ENCODE measurements around the gene SPATA31C1. TPM values are rescaled to one million over a fixed set of nuclear protein-coding genes. Genes with fewer than 3 reads are reported as not detected.
A peak's percentile ranks its signal among the peaks of the same experiment; 100 is the strongest.
"Not testable (repeated sequence)": the region's sequence is repeated elsewhere in the genome, so short reads cannot be mapped to it uniquely, and the experiment has no call there.

Gene SPATA31C1
- total RNA-seq, 1 donor: not detected

DNA sequence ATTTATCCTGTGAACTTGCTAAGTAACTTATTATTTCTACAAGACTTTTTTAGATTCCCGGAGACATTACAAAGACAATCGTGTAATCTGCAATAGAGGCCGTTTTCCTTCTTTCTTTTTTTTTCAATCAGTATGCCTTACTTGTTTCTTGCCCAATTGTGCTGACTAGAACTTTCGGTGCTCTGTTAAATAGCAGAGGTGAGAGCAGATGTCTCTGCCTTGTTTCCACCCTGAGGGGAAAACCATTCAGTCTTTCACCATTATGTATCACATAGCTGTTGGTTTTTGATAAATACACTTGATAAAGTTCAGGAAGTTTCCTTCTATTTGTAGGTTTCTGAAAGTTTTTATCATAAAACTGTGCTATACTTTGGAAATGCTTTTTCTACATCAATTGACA is 24.8 kb upstream of the SPATA31C1 start:
- no peak overlapping the region for H3K27ac ChIP-seq (ENCODE audit: low read depth, low read length)
- no peak for DNase-seq (ENCODE audit: insufficient read length, low spot score, missing footprints)
- no peaks in the 10 kb centered on the region for H3K79me2 ChIP-seq (ENCODE audit: insufficient read depth, low read length)
- no peaks in the 10 kb centered on the region for H3K9me3 ChIP-seq (ENCODE audit: low read depth, low read length)
- no peak overlapping the region for H2AFZ ChIP-seq (ENCODE audit: low read length)
- no peaks in the 10 kb centered on the region for H3K4me1 ChIP-seq (ENCODE audit: insufficient read depth, low read length)
- H4K20me1 ChIP-seq (ENCODE audit: insufficient read depth, low read length): no peaks in the 10 kb centered on the region
- H3K4me2 ChIP-seq (ENCODE audit: insufficient read depth, low read length): no peak overlapping the region
- H3K36me3 ChIP-seq (ENCODE audit: insufficient read depth, low read length): no peaks in the 10 kb centered on the region
- TF ChIP-seq, protein P1, sequence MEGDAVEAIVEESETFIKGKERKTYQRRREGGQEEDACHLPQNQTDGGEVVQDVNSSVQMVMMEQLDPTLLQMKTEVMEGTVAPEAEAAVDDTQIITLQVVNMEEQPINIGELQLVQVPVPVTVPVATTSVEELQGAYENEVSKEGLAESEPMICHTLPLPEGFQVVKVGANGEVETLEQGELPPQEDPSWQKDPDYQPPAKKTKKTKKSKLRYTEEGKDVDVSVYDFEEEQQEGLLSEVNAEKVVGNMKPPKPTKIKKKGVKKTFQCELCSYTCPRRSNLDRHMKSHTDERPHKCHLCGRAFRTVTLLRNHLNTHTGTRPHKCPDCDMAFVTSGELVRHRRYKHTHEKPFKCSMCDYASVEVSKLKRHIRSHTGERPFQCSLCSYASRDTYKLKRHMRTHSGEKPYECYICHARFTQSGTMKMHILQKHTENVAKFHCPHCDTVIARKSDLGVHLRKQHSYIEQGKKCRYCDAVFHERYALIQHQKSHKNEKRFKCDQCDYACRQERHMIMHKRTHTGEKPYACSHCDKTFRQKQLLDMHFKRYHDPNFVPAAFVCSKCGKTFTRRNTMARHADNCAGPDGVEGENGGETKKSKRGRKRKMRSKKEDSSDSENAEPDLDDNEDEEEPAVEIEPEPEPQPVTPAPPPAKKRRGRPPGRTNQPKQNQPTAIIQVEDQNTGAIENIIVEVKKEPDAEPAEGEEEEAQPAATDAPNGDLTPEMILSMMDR (IDR thresholded peaks at IDR 0.05; ENCODE audit: extremely low read depth, low read depth, low read length): no peak
- H3K4me3 ChIP-seq (ENCODE audit: insufficient read depth, low read length): no peak overlapping the region
- no peaks in the 10 kb centered on the region for H3K27me3 ChIP-seq (ENCODE audit: insufficient read depth, low read length)

DNA sequence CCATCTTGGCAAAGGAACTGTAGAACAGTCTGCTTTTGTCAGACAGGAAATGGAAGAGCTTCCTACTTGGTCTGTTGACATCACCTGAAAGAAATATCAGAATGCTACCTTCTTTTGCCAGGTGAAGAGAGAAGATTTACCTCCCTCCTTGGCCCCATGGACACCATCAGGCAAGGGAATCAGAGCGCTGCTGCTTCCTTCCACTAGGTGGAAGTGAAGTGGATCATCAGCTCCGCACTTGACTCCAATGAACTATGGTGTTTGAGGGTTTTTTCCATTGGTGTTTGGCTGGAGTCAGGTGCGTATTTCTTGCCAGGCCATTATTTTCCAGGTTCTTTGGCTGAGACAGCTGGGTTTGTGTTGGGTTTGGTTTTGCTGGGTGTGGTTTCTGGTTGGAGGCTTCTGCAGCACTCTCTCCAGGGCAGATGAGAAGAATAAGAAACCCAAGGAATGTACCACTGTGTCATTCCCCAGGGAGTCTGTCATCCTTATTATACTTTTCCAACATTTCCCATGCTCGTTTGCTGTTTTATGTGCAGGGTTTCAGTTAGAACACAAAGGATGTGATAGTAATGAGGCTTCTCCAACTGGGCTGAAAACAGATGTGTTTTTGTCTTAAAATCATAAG is 22.6 kb upstream of the SPATA31C1 start:
- no peak for DNase-seq (ENCODE audit: insufficient read length, low spot score, missing footprints)
- Histone ChIP-seq H4K20me1 (ENCODE audit: insufficient read depth, low read length) (no peaks in the 10 kb centered on the region), H3K27ac (ENCODE audit: low read depth, low read length) (no peak overlapping the region), H3K4me3 (ENCODE audit: insufficient read depth, low read length) (no peak overlapping the region), H3K9me3 (ENCODE audit: low read depth, low read length) (no peaks in the 10 kb centered on the region), H2AFZ (ENCODE audit: low read length) (no peak overlapping the region), H3K4me2 (ENCODE audit: insufficient read depth, low read length) (no peak overlapping the region), H3K79me2 (ENCODE audit: insufficient read depth, low read length) (no peaks in the 10 kb centered on the region), H3K27me3 (ENCODE audit: insufficient read depth, low read length) (no peaks in the 10 kb centered on the region), H3K4me1 (ENCODE audit: insufficient read depth, low read length) (no peaks in the 10 kb centered on the region), H3K36me3 (ENCODE audit: insufficient read depth, low read length) (no peaks in the 10 kb centered on the region)
- TF ChIP-seq, protein P1 (IDR thresholded peaks at IDR 0.05; ENCODE audit: extremely low read depth, low read depth, low read length): no peak

DNA sequence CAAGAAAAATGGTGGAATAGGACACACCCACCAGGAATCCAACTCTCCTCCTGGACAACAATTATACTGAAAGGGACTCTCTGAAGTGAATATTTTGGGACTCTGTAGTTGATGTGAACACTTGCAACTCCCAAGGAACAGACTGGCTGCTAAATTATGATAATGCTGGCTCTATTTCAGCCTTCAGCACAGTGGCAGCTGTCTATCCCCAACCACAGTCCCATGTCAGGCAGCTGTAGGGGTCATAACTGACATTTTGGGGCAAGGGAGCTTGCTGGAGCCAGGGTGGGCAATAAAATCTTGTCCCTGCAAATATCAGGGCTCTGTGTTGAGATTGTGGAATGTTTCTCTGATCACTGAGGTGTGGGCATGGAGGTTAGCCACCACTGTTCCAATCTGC is 20.9 kb upstream of the SPATA31C1 start:
- Histone ChIP-seq H3K27ac (ENCODE audit: low read depth, low read length) (no peak overlapping the region), H3K4me1 (ENCODE audit: insufficient read depth, low read length) (no peaks in the 10 kb centered on the region), H4K20me1 (ENCODE audit: insufficient read depth, low read length) (no peaks in the 10 kb centered on the region), H3K4me3 (ENCODE audit: insufficient read depth, low read length) (no peak overlapping the region), H3K79me2 (ENCODE audit: insufficient read depth, low read length) (no peaks in the 10 kb centered on the region), H3K36me3 (ENCODE audit: insufficient read depth, low read length) (no peaks in the 10 kb centered on the region), H3K4me2 (ENCODE audit: insufficient read depth, low read length) (no peak overlapping the region), H3K27me3 (ENCODE audit: insufficient read depth, low read length) (no peaks in the 10 kb centered on the region), H2AFZ (ENCODE audit: low read length) (no peak overlapping the region), H3K9me3 (ENCODE audit: low read depth, low read length) (no peaks in the 10 kb centered on the region)
- TF ChIP-seq, protein P1 (IDR thresholded peaks at IDR 0.05; ENCODE audit: extremely low read depth, low read depth, low read length): no peak
- no peak for DNase-seq (ENCODE audit: insufficient read length, low spot score, missing footprints)

DNA sequence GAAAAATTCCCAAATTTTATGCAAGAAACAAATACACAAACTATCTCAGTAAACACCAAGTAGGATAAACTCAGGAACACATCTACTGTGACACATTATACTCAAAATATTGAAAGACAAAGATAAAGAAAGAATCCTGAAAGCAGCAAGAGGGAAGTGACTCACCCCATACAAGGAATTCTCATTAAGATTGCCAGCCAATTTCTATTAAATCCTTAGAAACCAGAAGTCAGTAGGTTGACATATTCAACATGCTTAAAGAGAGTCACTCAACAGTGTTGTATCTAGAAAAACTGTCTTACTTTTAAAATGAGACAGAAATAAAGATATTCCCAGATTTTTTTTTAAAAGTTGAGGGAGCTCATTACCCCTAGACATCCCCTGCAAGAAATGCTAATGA is 19.6 kb upstream of the SPATA31C1 start:
- Histone ChIP-seq H3K36me3 (ENCODE audit: insufficient read depth, low read length) (no peaks in the 10 kb centered on the region), H3K9me3 (ENCODE audit: low read depth, low read length) (no peaks in the 10 kb centered on the region), H3K27me3 (ENCODE audit: insufficient read depth, low read length) (no peaks in the 10 kb centered on the region), H3K4me3 (ENCODE audit: insufficient read depth, low read length) (no peak overlapping the region), H2AFZ (ENCODE audit: low read length) (no peak overlapping the region), H3K4me2 (ENCODE audit: insufficient read depth, low read length) (no peak overlapping the region), H3K4me1 (ENCODE audit: insufficient read depth, low read length) (no peaks in the 10 kb centered on the region), H4K20me1 (ENCODE audit: insufficient read depth, low read length) (no peaks in the 10 kb centered on the region), H3K79me2 (ENCODE audit: insufficient read depth, low read length) (no peaks in the 10 kb centered on the region), H3K27ac (ENCODE audit: low read depth, low read length) (no peak overlapping the region)
- DNase-seq (ENCODE audit: insufficient read length, low spot score, missing footprints): peak; percentile 89
- TF ChIP-seq, protein P1 (IDR thresholded peaks at IDR 0.05; ENCODE audit: extremely low read depth, low read depth, low read length): no peak

DNA sequence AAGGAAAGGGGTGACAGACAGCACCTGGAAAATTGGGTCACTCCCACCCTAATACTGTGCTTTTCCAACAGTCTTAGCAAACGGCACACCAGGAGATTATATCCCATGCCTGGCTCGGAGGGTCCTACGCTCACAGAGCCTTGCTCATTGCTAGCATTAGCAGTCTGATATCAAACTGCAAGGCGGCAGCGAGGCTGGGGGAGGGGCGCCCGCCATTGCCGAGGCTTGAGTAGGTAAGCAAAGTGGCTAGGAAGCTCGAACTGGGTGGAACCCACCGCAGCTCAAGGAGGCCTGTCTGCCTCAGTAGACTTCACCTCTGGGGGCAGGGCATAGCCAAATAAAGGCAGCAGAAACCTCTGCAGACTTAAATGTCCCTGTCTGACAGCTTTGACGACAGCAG is 15.4 kb upstream of the SPATA31C1 start:
- not testable (repeated sequence) for H3K9me3 ChIP-seq (ENCODE audit: low read depth, low read length); H3K4me1 ChIP-seq (ENCODE audit: insufficient read depth, low read length); H3K79me2 ChIP-seq (ENCODE audit: insufficient read depth, low read length); H3K4me3 ChIP-seq (ENCODE audit: insufficient read depth, low read length); H3K27ac ChIP-seq (ENCODE audit: low read depth, low read length); H3K36me3 ChIP-seq (ENCODE audit: insufficient read depth, low read length); H3K27me3 ChIP-seq (ENCODE audit: insufficient read depth, low read length); DNase-seq (ENCODE audit: insufficient read length, low spot score, missing footprints); H3K4me2 ChIP-seq (ENCODE audit: insufficient read depth, low read length); H4K20me1 ChIP-seq (ENCODE audit: insufficient read depth, low read length); H2AFZ ChIP-seq (ENCODE audit: low read length)

Data from osteoblast (primary cell).